Testis (tissue), 2 donors: ENCODE data around the gene DLX4.

ENCODE experiments used
- CTCF ChIP-seq, 3 experiments: fragments of 450-650 bp in 2 of 3; fragments of 200-600 bp in 1 of 3; sonication (generic) in 1 of 3; IDR thresholded peaks; one replicate each; pipeline ENCODE4 v1.5.1; 2016 to 2019; ENCODE audit warnings: antibody characterized with exemption in 3 of 3, mild to moderate bottlenecking in 2 of 3, moderate library complexity in 1 of 3
- POLR2A ChIP-seq: fragments of 450-650 bp; IDR thresholded peaks from one replicate; pipeline ENCODE4 v1.6.1; 2017; ENCODE audit warnings: antibody characterized with exemption, mild to moderate bottlenecking, moderate library complexity

- no peak for TF ChIP-seq POLR2A
- TF ChIP-seq CTCF (IDR thresholded peaks at IDR 0.05) = peak; percentile 19 to 64 (median 43)
These were observed 16.6 kb upstream of the DLX4 start for GRCh38 chr17:49952209-49952911.
